Tibial artery (tissue), 4 donors: ENCODE data around the gene FGF11.
A peak's percentile ranks its signal among the peaks of the same experiment; 100 is the strongest.

ENCODE experiments used
- DNase-seq, 2 donors: peaks; one replicate each; pipeline ENCODE4 v3.0.0-alpha.2; 2019
- H3K27ac ChIP-seq, 2 donors: fragments of 200-600 bp; sonication (generic) in 1 of 2; 1 replicate in 1 of 2; 2 replicates in 1 of 2; pipeline ENCODE4 v1.5.1; 2018 to 2019; ENCODE audit warnings: mild to moderate bottlenecking in 1 of 2
- H3K27me3 ChIP-seq, 2 donors: fragments of 200-600 bp; sonication (generic) in 1 of 2; one replicate each; pipeline versions ENCODE4 v1.5.1 to v1.6.0; 2016 to 2019
- H3K36me3 ChIP-seq, 3 donors: fragments of 200-600 bp; sonication (generic) in 2 of 3; one replicate each; pipeline ENCODE4 v1.5.1; 2016 to 2019; ENCODE audit warnings: mild to moderate bottlenecking in 2 of 3
- H3K4me1 ChIP-seq, 4 donors: fragments of 200-600 bp; sonication (generic) in 2 of 4; 1 replicate in 3 of 4; 2 replicates in 1 of 4; pipeline ENCODE4 v1.5.1; 2016 to 2019
- H3K4me3 ChIP-seq, 2 donors: fragments of 200-600 bp; sonication (generic) in 1 of 2; 1 replicate in 1 of 2; 2 replicates in 1 of 2; pipeline ENCODE4 v1.5.1; 2018 to 2019; ENCODE audit warnings: mild to moderate bottlenecking in 2 of 2
- H3K9me3 ChIP-seq, 3 donors: fragments of 200-600 bp; sonication (generic) in 1 of 3; one replicate each; pipeline ENCODE4 v1.5.1; 2016 to 2019
- intact Hi-C: fragments of 100-400 bp; cut with DNase I; formaldehyde crosslinking; loops from one replicate; pipeline ENCODE4 v1.15.0; 2023; ENCODE audit warnings: low total_unique reads
- TF ChIP-seq, protein P1 (sequence below), 2 experiments: fragments of 200-600 bp in 1 of 2; fragments of 450-650 bp in 1 of 2; IDR thresholded peaks; one replicate each; pipeline ENCODE4 v1.5.1; 2017 to 2019; ENCODE audit warnings: antibody characterized with exemption in 2 of 2, mild to moderate bottlenecking in 1 of 2, moderate library complexity in 1 of 2

FGF11 gene

DNA sequence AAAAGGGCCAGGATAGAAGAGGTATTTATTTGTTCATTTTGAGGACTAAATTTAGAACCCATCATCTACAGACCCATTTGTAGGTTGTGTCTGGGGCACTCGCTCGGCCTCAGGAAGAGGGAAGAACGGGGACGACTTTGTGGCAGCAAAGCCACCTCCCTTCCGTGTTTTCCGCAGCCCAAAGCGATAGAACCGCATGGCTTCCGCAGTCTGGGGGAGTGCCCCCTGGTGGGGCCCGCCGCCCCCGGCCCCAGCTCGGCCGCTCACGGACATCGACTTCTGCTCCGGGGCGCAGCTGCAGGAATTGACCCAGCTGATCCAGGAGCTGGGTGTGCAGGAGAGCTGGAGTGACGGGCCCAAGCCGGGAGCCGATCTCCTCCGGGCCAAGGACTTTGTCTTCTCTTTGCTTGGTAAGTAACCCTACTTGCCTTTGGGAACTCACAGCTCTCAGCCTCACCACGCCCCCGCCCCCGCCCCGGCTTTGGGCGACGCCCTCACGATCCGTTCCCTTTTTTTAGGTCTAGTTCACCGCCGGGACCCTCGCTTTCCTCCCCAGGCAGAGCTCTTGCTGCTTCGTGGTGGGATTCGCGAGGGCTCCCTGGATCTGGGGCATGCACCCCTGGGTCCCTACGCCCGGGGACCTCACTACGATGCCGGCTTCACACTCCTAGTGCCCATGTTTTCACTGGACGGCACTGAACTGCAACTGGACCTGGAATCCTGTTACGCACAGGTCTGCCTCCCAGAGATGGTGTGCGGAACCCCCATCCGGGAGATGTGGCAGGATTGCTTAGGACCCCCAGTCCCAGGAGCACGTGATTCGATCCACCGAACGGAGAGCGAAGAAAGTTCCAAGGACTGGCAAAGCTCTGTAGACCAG lies 3.4 kb upstream of the FGF11 start:
- TF ChIP-seq, protein P1, sequence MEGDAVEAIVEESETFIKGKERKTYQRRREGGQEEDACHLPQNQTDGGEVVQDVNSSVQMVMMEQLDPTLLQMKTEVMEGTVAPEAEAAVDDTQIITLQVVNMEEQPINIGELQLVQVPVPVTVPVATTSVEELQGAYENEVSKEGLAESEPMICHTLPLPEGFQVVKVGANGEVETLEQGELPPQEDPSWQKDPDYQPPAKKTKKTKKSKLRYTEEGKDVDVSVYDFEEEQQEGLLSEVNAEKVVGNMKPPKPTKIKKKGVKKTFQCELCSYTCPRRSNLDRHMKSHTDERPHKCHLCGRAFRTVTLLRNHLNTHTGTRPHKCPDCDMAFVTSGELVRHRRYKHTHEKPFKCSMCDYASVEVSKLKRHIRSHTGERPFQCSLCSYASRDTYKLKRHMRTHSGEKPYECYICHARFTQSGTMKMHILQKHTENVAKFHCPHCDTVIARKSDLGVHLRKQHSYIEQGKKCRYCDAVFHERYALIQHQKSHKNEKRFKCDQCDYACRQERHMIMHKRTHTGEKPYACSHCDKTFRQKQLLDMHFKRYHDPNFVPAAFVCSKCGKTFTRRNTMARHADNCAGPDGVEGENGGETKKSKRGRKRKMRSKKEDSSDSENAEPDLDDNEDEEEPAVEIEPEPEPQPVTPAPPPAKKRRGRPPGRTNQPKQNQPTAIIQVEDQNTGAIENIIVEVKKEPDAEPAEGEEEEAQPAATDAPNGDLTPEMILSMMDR (IDR thresholded peaks at IDR 0.05) = no peak
- no peaks in the 10 kb centered on the region for H3K9me3 ChIP-seq

GRCh38 chr17:7436556-7437368 lies 2.5 kb upstream of the FGF11 start:
- no peaks in the 10 kb centered on the region for H3K36me3 ChIP-seq
- intact Hi-C loops = loop anchor here (5.0 kb wide), 3 partner anchors 41 to 126 kb away; partner anchors contain the start of genes KCTD11, SENP3 and ZBTB4
- H3K4me3 ChIP-seq = peak overlapping the region; percentile 55 to 71
- peaks cover 0 to 60% (median 48%) of the 10 kb centered on the region in 4 donors for H3K4me1 ChIP-seq
- DNase-seq = peak; percentile 58 to 88
- H3K27me3 ChIP-seq = peaks cover 3 to 45% of the 10 kb centered on the region in 2 donors
- no peaks in the 10 kb centered on the region for H3K9me3 ChIP-seq
- peak overlapping the region; percentile 59 to 61 for H3K27ac ChIP-seq
- TF ChIP-seq, protein P1 (IDR thresholded peaks at IDR 0.05) = peak; percentile 86 to 88

More for the DNA sequence above, 3.4 kb upstream of the FGF11 start:
- H3K27ac ChIP-seq = peak overlapping the region; percentile 59 to 65
- H3K4me1 ChIP-seq = peaks cover 0 to 56% (median 47%) of the 10 kb centered on the region in 4 donors
- peak overlapping the region; percentile 55 to 71 for H3K4me3 ChIP-seq
- no peak for DNase-seq
- H3K27me3 ChIP-seq = peaks cover 3 to 36% of the 10 kb centered on the region in 2 donors
- H3K36me3 ChIP-seq = no peaks in the 10 kb centered on the region
- intact Hi-C loops = loop anchor here (5.0 kb wide), 3 partner anchors 41 to 126 kb away; partner anchors contain the start of genes KCTD11, SENP3 and ZBTB4

- Histone ChIP-seq H3K36me3 (no peaks in the 10 kb centered on the region), H3K4me3 (peak overlapping the region; percentile 55 to 71), H3K4me1 (peaks cover 0 to 60% (median 48%) of the 10 kb centered on the region in 4 donors), H3K27ac (no peak overlapping the region), H3K9me3 (no peaks in the 10 kb centered on the region), H3K27me3 (peaks cover 3 to 45% of the 10 kb centered on the region in 2 donors)
- intact Hi-C loops = loop anchor here (5.0 kb wide), 3 partner anchors 40 to 125 kb away; partner anchors contain the start of genes KCTD11, SENP3 and ZBTB4
- DNase-seq = no peak
- TF ChIP-seq, protein P1 (IDR thresholded peaks at IDR 0.05) = no peak
Measured at GRCh38 chr17:7437369-7437863, 1.9 kb upstream of the FGF11 start.

DNA sequence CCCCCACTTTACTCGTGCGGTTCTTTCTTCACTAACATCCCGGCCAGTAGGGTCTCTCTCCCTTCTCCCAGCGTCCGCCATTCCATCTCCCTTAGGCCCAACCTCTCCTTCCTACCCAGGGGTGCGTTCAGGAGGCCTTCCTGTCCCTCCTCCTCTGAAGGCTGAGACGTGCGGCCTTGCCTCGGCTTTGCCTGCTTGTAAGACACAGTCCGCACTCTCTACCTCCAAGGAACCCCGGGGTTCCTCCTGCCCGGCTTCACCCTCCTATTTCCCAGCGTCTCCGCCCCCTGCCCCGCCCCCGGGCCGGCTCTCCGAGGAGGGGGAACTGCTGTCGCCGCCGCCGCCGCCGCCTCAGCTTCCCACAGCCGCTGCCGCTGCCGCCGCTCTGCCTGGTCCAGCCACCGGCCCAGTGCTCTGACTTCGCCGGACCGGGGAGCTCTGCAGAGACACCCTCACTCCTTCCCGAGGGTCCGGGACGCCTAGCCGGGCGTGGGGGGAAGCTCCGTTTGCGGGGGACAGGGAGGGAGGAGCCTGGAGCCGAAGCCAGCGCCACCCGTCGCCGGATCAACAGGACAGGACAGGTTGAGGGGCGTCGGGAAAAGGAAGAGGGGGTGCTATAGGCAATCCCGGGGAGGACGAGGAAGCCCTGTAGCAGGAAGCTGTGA lies 1.2 kb upstream of the FGF11 start:
- TF ChIP-seq, protein P1 (IDR thresholded peaks at IDR 0.05) = no peak
- H3K4me3 ChIP-seq = peak overlapping the region; percentile 11 to 71
- H3K9me3 ChIP-seq = no peaks in the 10 kb centered on the region
- no peak overlapping the region for H3K27ac ChIP-seq
- H3K4me1 ChIP-seq = peaks cover 0 to 60% (median 48%) of the 10 kb centered on the region in 4 donors
- peaks cover 3 to 45% of the 10 kb centered on the region in 2 donors for H3K27me3 ChIP-seq
- DNase-seq = peak; percentile 64 to 79
- no peaks in the 10 kb centered on the region for H3K36me3 ChIP-seq
- intact Hi-C loops = loop anchor here (5.0 kb wide), 3 partner anchors 39 to 124 kb away; partner anchors contain the start of genes KCTD11, SENP3 and ZBTB4
